ENCODE data around the gene MAN2C1. TPM values are rescaled to one million over a fixed set of nuclear protein-coding genes. Genes with fewer than 3 reads are reported as not detected.

Gene MAN2C1
- total RNA-seq (52.1 and 81.4 TPM in 2 replicates), polyA plus RNA-seq (88.0 and 119 TPM in 2 replicates)

DNA sequence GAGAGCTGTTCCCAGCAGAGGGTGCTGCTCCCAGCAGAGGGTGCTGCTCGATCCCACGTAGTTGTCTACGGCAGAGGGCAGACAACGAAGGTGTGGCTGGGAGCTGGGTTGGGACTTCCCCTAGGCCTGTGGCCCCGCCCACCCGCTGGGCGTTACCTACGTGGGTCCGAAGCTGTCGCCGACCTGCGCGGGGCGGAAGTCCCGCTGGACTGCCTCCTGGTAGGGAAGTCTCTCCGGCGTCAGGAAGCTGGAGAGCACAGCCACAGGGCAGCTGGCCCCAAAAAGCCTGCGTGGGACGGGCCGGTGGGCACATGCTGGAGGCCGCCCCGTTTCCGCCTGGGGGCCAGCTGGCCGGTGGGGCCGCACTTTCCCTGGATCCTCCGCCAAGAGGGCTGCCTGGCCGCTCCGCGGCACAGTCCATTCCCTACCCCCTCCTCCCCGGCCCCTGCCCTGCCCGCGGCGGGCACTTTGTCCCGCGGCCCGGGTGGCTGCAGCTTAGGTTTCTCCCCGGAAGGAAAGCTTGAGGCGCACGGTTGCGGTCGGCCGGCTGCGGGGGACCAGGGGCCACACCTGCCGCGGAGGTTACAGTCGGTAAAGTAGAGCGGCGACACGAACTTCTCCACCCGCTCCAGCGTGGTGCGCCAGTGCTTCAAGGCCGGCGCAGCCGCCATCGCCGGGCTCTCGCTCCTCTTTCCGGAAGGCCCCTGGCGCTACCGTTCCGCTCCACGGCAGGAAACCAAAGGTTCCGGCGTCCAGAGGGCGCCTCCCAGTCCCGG is at the start of gene MAN2C1:
TSS of gene MAN2C1 (minus strand) at position 695 of the 776 bp plus-strand sequence. CDS start at position 671, 24 bp downstream.
- Histone ChIP-seq H3K27me3 (no peaks in the 10 kb centered on the region), H3K4me2 (peak within 1 kb of the TSS; percentile 85), H4K20me1 (ENCODE audit: insufficient read depth, poor library complexity, severe bottlenecking) (no peaks in the 10 kb centered on the region), H3K79me2 (peaks cover 29% of the 10 kb centered on the region), H3K36me3 (replicated peaks; ENCODE audit: insufficient read depth, low read depth) (no peaks in the 10 kb centered on the region), H3K9me2 (replicated peaks; ENCODE audit: insufficient read depth) (no peaks in the 10 kb centered on the region), H3K9me3 (ENCODE audit: low read depth) (no peaks in the 10 kb centered on the region), H2AFZ (peak within 1 kb of the TSS; percentile 70), H3K4me3 (peak within 1 kb of the TSS; percentile 82), H3K27ac (peak within 1 kb of the TSS; percentile 98), H3K4me1 (ENCODE audit: insufficient read depth) (peaks cover 11% of the 10 kb centered on the region)
- 1% methylated on average over 58 of the region's 67 CpGs for WGBS (ENCODE audit: low lambda C conversion rate, missing lambda C conversion rate)
- DNase-seq (ENCODE audit: low spot score): peak; percentile 99
- TF ChIP-seq, protein P1, sequence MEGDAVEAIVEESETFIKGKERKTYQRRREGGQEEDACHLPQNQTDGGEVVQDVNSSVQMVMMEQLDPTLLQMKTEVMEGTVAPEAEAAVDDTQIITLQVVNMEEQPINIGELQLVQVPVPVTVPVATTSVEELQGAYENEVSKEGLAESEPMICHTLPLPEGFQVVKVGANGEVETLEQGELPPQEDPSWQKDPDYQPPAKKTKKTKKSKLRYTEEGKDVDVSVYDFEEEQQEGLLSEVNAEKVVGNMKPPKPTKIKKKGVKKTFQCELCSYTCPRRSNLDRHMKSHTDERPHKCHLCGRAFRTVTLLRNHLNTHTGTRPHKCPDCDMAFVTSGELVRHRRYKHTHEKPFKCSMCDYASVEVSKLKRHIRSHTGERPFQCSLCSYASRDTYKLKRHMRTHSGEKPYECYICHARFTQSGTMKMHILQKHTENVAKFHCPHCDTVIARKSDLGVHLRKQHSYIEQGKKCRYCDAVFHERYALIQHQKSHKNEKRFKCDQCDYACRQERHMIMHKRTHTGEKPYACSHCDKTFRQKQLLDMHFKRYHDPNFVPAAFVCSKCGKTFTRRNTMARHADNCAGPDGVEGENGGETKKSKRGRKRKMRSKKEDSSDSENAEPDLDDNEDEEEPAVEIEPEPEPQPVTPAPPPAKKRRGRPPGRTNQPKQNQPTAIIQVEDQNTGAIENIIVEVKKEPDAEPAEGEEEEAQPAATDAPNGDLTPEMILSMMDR (IDR thresholded peaks at IDR 0.05; ENCODE audit: poor library complexity): peak; percentile 86
- no peak for TF ChIP-seq EZH2 (IDR thresholded peaks at IDR 0.05; ENCODE audit: borderline replicate concordance)

DNA sequence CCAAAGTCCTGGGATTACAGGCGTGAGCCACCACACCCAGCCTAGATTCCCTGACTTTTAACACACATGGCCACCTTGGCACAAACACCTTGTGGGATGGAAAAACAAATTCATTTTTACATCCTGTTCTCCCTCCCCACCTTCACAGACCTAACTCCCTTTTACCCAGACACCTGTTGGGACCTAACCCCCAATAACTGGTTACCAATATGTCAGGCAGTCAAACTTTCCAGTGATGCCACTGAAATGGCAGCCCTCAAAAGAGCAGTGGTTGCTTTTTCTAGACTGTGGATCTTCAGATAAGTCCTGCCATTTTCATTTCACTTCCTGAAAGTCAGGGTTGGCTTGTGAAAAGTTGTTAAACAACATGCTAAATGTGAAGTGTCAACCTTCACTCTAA is 48.2 kb upstream of the MAN2C1 start:
- peaks cover 13% of the 10 kb centered on the region for H3K79me2 ChIP-seq
- H3K9me2 ChIP-seq (replicated peaks; ENCODE audit: insufficient read depth): no peaks in the 10 kb centered on the region
- no peak overlapping the region for H3K4me3 ChIP-seq
- H3K9me3 ChIP-seq (ENCODE audit: low read depth): no peaks in the 10 kb centered on the region
- H3K27ac ChIP-seq: no peak overlapping the region
- no peaks in the 10 kb centered on the region for H4K20me1 ChIP-seq (ENCODE audit: insufficient read depth, poor library complexity, severe bottlenecking)
- TF ChIP-seq EZH2phosphoT487 (IDR thresholded peaks at IDR 0.05; ENCODE audit: low read depth, severe bottlenecking, unreplicated experiment) (no peak), EZH2 (IDR thresholded peaks at IDR 0.05; ENCODE audit: borderline replicate concordance) (no peak)
- TF ChIP-seq, protein P1 (IDR thresholded peaks at IDR 0.05; ENCODE audit: poor library complexity): no peak
- no peaks in the 10 kb centered on the region for H3K4me1 ChIP-seq (ENCODE audit: insufficient read depth)
- 94% methylated on average over 1 of the region's 1 CpG for WGBS (ENCODE audit: low lambda C conversion rate, missing lambda C conversion rate)
- no peak overlapping the region for H2AFZ ChIP-seq
- no peaks in the 10 kb centered on the region for H3K36me3 ChIP-seq (replicated peaks; ENCODE audit: insufficient read depth, low read depth)
- H3K27me3 ChIP-seq: no peaks in the 10 kb centered on the region
- DNase-seq (ENCODE audit: low spot score): no peak
- no peak overlapping the region for H3K4me2 ChIP-seq

DNA sequence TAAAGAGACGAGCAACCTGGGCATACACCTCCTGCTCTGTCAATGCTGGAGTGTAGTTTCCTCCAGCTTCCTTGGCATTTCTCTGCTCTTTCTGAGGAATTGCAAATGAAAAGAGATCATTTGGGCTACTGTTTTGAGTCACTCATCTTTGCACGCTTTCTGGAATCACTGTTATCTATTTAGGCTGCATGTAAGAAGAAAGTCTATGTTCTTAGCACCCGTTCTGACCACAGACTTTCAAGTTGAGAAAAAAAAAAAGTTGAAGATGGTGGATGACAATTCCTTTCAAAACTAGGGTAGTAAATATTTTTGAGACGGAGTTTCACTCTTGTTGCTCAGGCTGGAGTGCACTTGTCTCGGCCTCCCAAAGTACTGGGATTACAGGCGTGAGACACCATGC is 41.8 kb upstream of the MAN2C1 start:
- H3K9me3 ChIP-seq (ENCODE audit: low read depth): no peaks in the 10 kb centered on the region
- H3K79me2 ChIP-seq: peaks cover 2% of the 10 kb centered on the region
- TF ChIP-seq, protein P1 (IDR thresholded peaks at IDR 0.05; ENCODE audit: poor library complexity): no peak
- no peak for TF ChIP-seq EZH2 (IDR thresholded peaks at IDR 0.05; ENCODE audit: borderline replicate concordance)
- no peak for TF ChIP-seq EZH2phosphoT487 (IDR thresholded peaks at IDR 0.05; ENCODE audit: low read depth, severe bottlenecking, unreplicated experiment)
- DNase-seq (ENCODE audit: low spot score): no peak
- no peak overlapping the region for H3K4me2 ChIP-seq
- H3K27ac ChIP-seq: no peak overlapping the region
- H4K20me1 ChIP-seq (ENCODE audit: insufficient read depth, poor library complexity, severe bottlenecking): no peaks in the 10 kb centered on the region
- H3K27me3 ChIP-seq: no peaks in the 10 kb centered on the region
- no peaks in the 10 kb centered on the region for H3K36me3 ChIP-seq (replicated peaks; ENCODE audit: insufficient read depth, low read depth)
- no peaks in the 10 kb centered on the region for H3K9me2 ChIP-seq (replicated peaks; ENCODE audit: insufficient read depth)
- no peak overlapping the region for H3K4me3 ChIP-seq
- WGBS (ENCODE audit: low lambda C conversion rate, missing lambda C conversion rate): 94% methylated on average over 6 of the region's 6 CpGs
- H2AFZ ChIP-seq: no peak overlapping the region
- H3K4me1 ChIP-seq (ENCODE audit: insufficient read depth): no peaks in the 10 kb centered on the region
